ENCODE results near the gene MAP3K6.

GRCh38 chr1:27380766-27381733, 14.3 kb upstream of the MAP3K6 start:
- TF ChIP-seq CTCF (IDR thresholded peaks at IDR 0.05) (no peak), POLR2A (IDR thresholded peaks at IDR 0.05) (no peak)

Measured in testis (tissue), 2 donors.